Adipose tissue (tissue), 3 donors: ENCODE measurements around the gene PYGM. TPM values are rescaled to one million over a fixed set of nuclear protein-coding genes. Genes with fewer than 3 reads are reported as not detected.

ENCODE experiments used
- H3K27ac ChIP-seq: one replicate; pipeline ENCODE4 v1.5.1; 2013; ENCODE audit warnings: low read depth, low read length
- WGBS, 3 donors: extraction: QIAGEN DNeasy Blood & Tissue Kit; methylation state at CpG; one replicate each; pipeline ENCODE4 v1.1.7; 2013; 5-methylcytosine and 5-hydroxymethylcytosine counted together
- polyA plus RNA-seq, 3 donors: library from polyadenylated mRNA; stranded (reverse); fragments of 200-250 nt; gene quantifications; one replicate each; pipeline ENCODE4 v1.2.3, GENCODE V29; 2013
- donor health status: healthy with polysubstance abuse.
- donor health status: Bipolar disorder and iron deficiency.
- donor health status: healthy.

Gene PYGM
- polyA plus RNA-seq, 3 donors, result 3.2 to 9.6 (median 8.7) TPM

DNA sequence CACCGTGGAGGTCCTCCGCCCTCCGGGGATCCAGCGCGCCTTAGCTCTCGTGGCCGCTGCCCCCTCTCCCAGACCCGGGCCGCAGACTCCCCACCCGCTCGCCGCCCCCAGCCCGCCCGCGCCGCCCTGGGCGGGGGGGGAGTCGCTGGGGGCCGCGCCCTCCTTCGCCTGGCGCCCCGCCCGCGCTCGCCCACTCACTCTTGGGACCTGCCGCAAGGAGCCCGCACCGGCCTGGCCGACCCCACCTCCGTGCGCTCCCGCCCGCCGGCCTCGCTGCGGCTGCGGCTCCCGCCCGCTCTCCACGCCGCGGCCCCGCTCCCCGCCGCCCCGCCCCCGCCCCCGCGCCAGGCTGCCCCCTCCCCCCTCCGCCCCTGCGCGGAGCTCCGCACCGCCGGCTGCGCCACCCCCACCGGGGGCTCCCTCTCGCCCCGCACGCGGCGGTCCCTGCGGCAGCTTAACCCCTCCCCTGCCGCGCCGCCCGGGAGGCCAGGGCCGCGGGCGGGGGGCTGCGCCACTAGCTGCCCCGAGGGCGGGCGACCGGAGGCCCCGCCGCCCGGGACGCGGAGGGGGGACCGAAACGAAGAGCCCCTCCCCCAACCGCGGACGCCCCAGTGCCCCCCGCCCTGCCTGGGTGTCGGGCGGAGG, 15.1 kb downstream of the PYGM start:
- H3K27ac ChIP-seq, result no peak overlapping the region
- 0 to 2% (median 0%) methylated on average over 16 to 84 of the region's 89 CpGs for WGBS, 3 donors

GRCh38 chr11:64743591-64744543, 15.9 kb downstream of the PYGM start, which contains the start of gene RASGRP2:
RASGRP2 (minus strand) TSS chr11:64744142; CDS start chr11:64742866, 1,276 bp downstream.
- peak within 1 kb of the TSS; percentile 14 for H3K27ac ChIP-seq
- WGBS, 3 donors, result 1 to 2% (median 1%) methylated on average over 57 of the region's 57 CpGs

DNA sequence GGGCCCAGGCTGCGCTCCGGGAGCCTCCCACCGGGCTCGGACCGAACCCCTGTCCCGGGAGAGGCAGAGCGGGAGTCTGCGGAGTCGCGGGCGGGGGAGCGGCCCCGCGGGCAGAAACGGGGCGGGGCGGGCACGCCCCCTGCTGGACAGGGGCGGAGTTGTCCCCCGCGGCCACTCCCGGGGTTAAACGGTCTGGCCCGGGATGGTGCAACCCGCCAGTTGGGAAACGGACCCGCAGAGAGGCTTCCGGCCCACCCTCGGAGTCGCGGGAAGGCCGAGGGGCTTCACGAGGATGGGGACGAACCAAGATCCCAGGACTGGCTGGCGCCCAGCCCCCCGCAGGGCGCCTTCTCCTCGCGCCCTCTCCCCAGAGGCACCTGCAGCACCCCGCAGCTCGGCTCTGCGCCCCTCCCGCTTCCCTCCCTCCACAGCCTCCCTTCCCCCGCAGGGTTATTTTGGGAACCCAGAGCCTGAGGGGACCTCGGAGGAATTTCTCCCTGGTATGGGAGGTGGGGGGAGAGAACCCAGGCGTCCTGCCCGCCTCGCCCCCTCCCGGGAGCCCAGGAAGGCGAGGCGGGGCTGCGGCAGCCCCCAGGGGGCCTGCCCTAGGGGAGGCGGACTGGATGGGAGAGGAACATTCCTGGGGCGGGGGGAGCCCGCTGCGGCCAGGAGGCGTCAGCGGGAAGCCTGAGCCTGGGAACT, 16.7 kb downstream of the PYGM start:
- 0 to 1% (median 1%) methylated on average over 53 to 58 of the region's 58 CpGs for WGBS, 3 donors

GRCh38 chr11:64742087-64742888, 17.5 kb downstream of the PYGM start:
- H3K27ac ChIP-seq, result no peak overlapping the region
- 6 to 10% (median 7%) methylated on average over 54 of the region's 54 CpGs for WGBS, 3 donors

More for the DNA sequence above, 16.7 kb downstream of the PYGM start:
- peak overlapping the region; percentile 14 for H3K27ac ChIP-seq

DNA sequence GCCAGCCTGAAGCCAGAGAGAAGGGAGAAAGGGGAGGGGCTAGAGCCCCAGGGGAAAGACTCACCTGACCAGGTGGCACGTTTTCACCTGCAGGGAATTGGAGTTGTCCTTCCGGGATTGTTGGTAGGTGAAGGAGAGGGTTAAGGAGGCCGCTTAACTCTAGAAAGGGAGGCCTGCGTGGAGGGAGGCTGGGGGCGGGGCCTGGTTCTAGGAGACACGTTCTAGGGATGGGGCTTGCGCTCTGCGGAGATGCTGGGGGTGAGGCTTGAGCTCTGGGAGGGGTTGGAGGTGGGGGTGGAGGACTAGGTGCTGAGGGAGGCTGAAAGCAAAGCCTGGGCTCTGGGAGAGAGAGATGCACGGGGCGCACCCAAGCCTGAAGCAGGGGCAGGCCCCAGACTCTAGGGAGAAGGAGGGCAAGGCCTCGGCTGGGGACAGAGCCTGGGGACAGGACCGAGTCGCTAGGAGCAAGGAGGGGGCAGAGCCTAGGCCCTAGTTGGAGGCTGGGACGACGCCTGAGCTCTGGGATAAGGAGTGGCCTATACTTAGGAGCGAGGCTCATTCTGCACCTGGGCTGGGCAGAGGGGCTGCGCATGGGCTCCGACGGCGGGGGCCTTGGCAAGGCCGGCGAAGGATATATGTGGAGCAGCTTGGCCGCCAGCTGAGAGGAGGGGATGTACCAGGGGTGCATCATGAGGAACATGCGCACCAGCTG, 18.2 kb downstream of the PYGM start:
- 40 to 71% (median 61%) methylated on average over 24 of the region's 24 CpGs for WGBS, 3 donors
- no peak overlapping the region for H3K27ac ChIP-seq

DNA sequence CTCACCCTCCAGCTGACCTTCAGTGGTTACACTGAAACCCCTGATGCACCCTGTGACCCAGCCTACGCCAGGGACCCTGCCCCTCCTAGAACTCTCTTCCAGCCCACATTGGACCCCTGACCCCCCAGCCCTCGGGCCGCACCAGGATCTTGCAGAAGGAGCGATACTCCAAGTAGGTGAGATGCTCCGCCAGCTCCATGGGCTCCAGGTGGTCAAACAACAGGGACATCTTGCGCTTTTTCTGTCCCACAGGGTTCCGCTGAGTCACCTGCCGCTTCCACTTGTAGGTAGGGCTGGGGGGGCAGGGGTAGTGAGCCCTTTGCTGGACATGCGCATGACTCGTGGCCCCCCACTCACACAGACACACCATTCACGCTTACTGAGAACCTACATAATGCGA, 19.9 kb downstream of the PYGM start:
- 82 to 96% (median 92%) methylated on average over 12 of the region's 12 CpGs for WGBS, 3 donors
- H3K27ac ChIP-seq, result no peak overlapping the region

DNA sequence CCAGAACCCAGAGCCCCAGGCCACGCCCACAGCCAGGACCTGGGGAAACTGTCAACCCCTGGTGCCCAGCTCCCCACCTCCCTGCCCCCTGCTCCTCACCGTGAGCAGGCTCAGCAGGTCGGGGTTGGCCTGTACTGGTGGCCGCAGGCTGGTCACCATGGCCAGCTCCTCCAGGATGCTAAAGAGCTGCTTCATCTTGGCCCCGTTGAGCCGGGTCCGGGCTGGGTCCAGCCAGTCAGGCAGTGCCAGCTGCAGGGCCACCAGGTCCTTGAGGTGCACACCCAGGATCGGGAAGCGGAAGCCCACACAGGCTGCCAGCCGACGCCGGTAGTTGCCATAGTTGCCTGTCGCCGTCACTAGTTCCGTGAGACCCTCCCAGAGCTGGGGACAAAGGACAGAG, 23.1 kb downstream of the PYGM start:
- 89 to 94% (median 93%) methylated on average over 15 of the region's 15 CpGs for WGBS, 3 donors
- no peak overlapping the region for H3K27ac ChIP-seq

DNA sequence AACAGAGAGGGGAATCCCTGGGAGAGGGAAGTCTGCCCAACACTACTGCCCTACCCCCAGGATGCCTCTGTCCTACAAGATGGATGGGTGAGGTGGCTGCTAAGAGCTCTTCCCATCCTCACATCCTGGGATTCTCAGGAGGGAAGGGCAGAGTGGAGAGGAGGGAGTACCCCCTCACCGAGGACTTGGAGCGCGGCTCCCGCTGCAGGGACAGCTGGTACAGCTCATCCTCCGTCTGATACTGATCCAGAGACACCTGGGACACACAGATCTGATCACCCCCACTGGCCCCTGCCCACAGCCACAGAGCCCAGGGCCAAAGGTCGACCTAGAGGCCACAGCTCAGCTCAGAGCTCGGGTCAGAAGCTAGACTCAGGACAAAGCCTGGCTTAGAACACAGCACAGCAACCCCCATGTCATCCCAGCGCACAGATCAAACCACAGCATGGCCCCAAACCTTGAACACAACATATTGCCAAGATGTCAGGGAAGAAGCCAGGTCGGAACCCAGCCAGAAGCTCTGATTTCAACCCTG, 24.0 kb downstream of the PYGM start:
- no peak overlapping the region for H3K27ac ChIP-seq
- WGBS, 3 donors, result 82 to 93% (median 90%) methylated on average over 9 of the region's 9 CpGs

GRCh38 chr11:64734811-64735724, 24.7 kb downstream of the PYGM start:
- WGBS, 3 donors, result 73 to 86% (median 80%) methylated on average over 23 of the region's 23 CpGs
- no peak overlapping the region for H3K27ac ChIP-seq

- WGBS, 3 donors, result 87 to 94% (median 89%) methylated on average over 3 of the region's 3 CpGs
- no peak overlapping the region for H3K27ac ChIP-seq
Observed at GRCh38 chr11:64731601-64732000, 28.2 kb downstream of the PYGM start.

- 28 to 46% (median 46%) methylated on average over 21 of the region's 21 CpGs for WGBS, 3 donors
- H3K27ac ChIP-seq, result no peak overlapping the region
Observed at GRCh38 chr11:64729851-64730382, 29.9 kb downstream of the PYGM start.

- 88 to 97% (median 94%) methylated on average over 11 of the region's 11 CpGs for WGBS, 3 donors
Observed at GRCh38 chr11:64728757-64729365, 30.9 kb downstream of the PYGM start.

DNA sequence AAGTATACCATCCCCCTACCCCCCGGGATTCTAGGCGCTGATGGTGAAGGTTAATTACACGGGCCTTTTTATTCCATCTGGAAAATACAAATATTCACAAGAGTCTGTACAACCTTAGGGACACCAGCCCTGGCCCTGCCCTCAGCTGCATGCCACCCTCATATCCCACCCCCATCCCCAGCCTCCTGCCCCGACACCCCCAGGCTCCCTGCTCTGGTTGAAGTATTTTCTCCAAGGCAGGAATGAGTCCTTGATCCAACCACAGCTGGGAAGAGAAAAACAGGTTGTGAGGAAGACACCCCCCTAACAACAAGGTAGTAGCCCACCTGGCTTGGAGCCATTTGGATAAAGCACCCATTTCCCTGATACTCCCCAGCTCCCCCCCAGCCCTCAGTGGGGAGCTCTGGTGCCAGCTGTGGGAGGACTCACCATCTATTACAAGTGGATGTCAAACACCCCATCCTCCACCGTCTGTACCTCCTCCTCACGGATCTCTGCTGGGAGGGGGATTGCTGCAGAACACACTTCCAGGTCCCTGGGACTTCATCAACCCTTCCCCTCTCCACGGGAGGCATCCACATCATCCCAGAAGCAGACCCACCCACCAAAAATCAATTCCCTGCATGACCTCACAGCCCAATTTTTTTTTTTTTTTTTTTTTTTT, 32.8 kb downstream of the PYGM start:
- WGBS, 3 donors, result 42 to 78% (median 76%) methylated on average over 7 of the region's 7 CpGs
- no peak overlapping the region for H3K27ac ChIP-seq

More at GRCh38 chr11:64728757-64729365, 30.9 kb downstream of the PYGM start:
- no peak overlapping the region for H3K27ac ChIP-seq

DNA sequence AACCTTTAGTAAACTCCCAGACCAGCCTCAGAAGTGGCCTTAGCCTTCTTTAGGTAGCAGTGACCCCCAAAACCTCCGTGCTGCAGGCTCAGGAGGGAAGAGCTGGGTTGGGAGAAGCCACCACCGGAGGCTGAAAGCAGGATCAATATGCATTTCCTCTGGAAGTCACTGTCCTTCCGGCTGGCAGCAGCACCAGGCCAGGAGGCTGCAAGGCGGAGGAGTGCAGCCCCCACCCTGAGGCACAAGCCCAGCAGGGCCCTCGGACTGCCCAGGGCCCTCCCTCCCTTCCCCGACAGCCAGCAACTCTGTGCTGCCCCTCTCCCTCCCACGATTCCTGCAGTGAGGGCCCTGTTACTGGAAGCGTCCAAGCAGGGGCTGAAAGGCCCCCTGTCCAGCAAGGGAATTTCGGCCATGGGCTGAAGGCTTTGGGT, 33.5 kb downstream of the PYGM start:
- WGBS, 3 donors, result 31 to 49% (median 44%) methylated on average over 8 to 9 of the region's 9 CpGs
- H3K27ac ChIP-seq, result no peak overlapping the region

DNA sequence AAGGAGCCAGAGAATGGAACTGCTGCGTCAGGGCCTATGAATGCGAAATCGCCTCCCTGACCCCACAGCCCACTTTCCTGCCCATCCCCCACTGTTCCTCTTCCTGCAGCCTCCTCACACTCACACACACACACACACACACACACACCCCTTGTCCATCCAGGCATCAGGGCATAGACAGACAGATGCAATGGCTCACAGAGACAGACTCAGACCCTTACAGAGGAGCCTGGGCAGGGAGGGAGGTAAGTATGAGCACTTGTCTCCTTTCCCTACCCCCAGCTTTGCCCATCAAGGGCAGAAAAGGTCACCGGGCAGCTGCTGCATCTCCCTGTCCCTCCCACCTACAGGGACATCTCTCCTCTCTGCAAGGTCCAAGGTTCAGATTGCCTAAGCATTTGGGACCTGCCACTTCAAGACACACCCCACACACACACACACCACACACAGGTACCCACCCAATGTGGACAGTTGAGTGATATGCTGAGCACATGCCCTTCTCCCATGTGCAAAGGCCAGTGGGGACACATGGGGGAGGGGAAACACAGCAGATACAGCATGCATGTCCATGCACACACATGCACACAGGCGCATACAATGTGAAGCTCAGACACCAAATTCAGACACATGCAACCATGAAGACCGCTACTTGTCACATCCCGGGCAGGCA, 34.8 kb downstream of the PYGM start:
- WGBS, 3 donors, result 60 to 66% (median 65%) methylated on average over 7 of the region's 7 CpGs
- no peak overlapping the region for H3K27ac ChIP-seq
